ENCODE data around the gene STX11.

GRCh38 chr6:144214622-144215401 is 64.5 kb downstream of the STX11 start:
- TF ChIP-seq POLR2AphosphoS5 (IDR thresholded peaks at IDR 0.05; ENCODE audit: low read depth, low read length) (no peak), CTCF (IDR thresholded peaks at IDR 0.05) (no peak), TCF7L2 (IDR thresholded peaks at IDR 0.05; ENCODE audit: low read depth, low read length) (no peak), SIN3A (IDR thresholded peaks at IDR 0.05; ENCODE audit: borderline replicate concordance, insufficient read depth, low read depth, low read length) (no peak)
- TF ChIP-seq, protein P1, sequence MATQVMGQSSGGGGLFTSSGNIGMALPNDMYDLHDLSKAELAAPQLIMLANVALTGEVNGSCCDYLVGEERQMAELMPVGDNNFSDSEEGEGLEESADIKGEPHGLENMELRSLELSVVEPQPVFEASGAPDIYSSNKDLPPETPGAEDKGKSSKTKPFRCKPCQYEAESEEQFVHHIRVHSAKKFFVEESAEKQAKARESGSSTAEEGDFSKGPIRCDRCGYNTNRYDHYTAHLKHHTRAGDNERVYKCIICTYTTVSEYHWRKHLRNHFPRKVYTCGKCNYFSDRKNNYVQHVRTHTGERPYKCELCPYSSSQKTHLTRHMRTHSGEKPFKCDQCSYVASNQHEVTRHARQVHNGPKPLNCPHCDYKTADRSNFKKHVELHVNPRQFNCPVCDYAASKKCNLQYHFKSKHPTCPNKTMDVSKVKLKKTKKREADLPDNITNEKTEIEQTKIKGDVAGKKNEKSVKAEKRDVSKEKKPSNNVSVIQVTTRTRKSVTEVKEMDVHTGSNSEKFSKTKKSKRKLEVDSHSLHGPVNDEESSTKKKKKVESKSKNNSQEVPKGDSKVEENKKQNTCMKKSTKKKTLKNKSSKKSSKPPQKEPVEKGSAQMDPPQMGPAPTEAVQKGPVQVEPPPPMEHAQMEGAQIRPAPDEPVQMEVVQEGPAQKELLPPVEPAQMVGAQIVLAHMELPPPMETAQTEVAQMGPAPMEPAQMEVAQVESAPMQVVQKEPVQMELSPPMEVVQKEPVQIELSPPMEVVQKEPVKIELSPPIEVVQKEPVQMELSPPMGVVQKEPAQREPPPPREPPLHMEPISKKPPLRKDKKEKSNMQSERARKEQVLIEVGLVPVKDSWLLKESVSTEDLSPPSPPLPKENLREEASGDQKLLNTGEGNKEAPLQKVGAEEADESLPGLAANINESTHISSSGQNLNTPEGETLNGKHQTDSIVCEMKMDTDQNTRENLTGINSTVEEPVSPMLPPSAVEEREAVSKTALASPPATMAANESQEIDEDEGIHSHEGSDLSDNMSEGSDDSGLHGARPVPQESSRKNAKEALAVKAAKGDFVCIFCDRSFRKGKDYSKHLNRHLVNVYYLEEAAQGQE (IDR thresholded peaks at IDR 0.05; ENCODE audit: insufficient read depth in 1 of 2, low read depth in 2 of 2, low read length in 1 of 2) = no peak

All from Panc1 (cell line).